BJ (cell line): ENCODE measurements around the gene CWC15. TPM values are rescaled to one million over a fixed set of nuclear protein-coding genes. Genes with fewer than 3 reads are reported as not detected.

Experiments
- CTCF ChIA-PET: fragments of 350-600 bp; formaldehyde crosslinking; extraction: SDS; loops from one replicate; lab custom pipeline; 2021; ENCODE audit warnings: antibody characterized with exemption, inconsistent platforms; lab: Yijun Ruan, JAX
- POLR2A ChIA-PET: fragments of 300-600 bp; sonication (Branson Sonifier 250); formaldehyde crosslinking; extraction: SDS; loops from one replicate; lab custom pipeline; 2021; ENCODE audit warnings: antibody characterized with exemption; lab: Charles Lee
- DNase-seq: peaks from one replicate; pipeline ENCODE4 v3.0.0-alpha.2; 2011; ENCODE audit warnings: low read depth
- H3K27me3 ChIP-seq: 2 replicates; pipeline ENCODE4 v1.6.0; 2011; ENCODE audit warnings: low read length; ENCODE audit not compliant: control insufficient read depth, insufficient read depth
- H3K36me3 ChIP-seq: 2 replicates; pipeline ENCODE4 v1.5.1; 2011; ENCODE audit warnings: low read length; ENCODE audit not compliant: control insufficient read depth, insufficient read depth
- H3K4me3 ChIP-seq: 2 replicates; pipeline ENCODE4 v1.5.1; 2011; ENCODE audit warnings: low read depth, mild to moderate bottlenecking, control low read depth, low read length
- polyA plus RNA-seq: library from polyadenylated mRNA; depleted of rRNA; stranded (reverse); fragments of >200 nt; gene quantifications from 2 replicates; pipeline ENCODE4 v1.2.3, GENCODE V29; 2011
- TF ChIP-seq, protein P1 (sequence below): IDR thresholded peaks from 2 replicates; pipeline ENCODE4 v1.5.1; 2011; ENCODE audit warnings: low read depth, mild to moderate bottlenecking, control low read depth, inconsistent platforms, low read length, moderate library complexity; ENCODE audit not compliant: insufficient read depth

The CWC15 gene
- polyA plus RNA-seq, 1 experiment: 24.9 TPM

DNA sequence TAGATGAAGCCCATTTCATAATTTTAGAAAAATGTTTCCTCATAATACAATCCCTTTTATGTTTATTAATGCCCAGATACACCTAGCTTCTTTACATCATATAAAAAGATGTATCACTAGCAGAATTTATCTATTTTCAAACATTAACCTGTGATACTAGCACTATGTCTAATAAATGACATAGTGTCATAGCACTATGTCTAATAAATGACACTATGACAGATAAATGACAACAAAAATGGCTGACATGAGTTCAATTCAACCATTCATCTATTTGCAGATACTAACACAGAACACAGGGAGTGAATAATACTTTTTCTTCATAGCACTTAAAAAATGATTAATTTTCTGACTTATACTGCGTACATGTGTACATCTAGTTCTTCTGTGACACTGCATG lies 32.3 kb upstream of the CWC15 start:
- CTCF ChIA-PET: no interaction called here

DNA sequence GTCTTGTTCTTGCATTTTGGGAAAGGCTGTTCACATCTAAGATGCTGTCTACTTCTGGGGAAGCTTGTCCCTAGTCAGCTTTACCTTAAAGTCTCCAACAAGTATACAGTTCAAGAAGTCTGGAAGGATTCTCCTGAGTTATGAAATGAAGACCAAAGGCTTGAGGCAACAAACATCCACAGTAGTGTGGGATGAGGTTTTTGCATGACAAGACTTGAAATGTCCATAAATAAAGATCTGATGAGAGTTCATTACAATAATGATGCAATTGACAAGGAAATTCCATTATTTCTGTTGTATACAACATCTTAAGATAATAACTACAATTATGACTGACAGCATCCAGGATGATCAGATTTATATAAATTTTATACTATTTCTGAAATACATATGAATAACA lies 30.4 kb upstream of the CWC15 start:
- POLR2A ChIA-PET: no interaction called here
- TF ChIP-seq, protein P1, sequence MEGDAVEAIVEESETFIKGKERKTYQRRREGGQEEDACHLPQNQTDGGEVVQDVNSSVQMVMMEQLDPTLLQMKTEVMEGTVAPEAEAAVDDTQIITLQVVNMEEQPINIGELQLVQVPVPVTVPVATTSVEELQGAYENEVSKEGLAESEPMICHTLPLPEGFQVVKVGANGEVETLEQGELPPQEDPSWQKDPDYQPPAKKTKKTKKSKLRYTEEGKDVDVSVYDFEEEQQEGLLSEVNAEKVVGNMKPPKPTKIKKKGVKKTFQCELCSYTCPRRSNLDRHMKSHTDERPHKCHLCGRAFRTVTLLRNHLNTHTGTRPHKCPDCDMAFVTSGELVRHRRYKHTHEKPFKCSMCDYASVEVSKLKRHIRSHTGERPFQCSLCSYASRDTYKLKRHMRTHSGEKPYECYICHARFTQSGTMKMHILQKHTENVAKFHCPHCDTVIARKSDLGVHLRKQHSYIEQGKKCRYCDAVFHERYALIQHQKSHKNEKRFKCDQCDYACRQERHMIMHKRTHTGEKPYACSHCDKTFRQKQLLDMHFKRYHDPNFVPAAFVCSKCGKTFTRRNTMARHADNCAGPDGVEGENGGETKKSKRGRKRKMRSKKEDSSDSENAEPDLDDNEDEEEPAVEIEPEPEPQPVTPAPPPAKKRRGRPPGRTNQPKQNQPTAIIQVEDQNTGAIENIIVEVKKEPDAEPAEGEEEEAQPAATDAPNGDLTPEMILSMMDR: no peak
- CTCF ChIA-PET: no interaction called here
- H3K4me3 ChIP-seq: no peak overlapping the region
- no peak for DNase-seq
- H3K36me3 ChIP-seq: no peaks in the 10 kb centered on the region
- H3K27me3 ChIP-seq: no peaks in the 10 kb centered on the region

More for the DNA sequence above, 32.3 kb upstream of the CWC15 start:
- no peak for DNase-seq
- TF ChIP-seq, protein P1: no peak
- H3K4me3 ChIP-seq: no peak overlapping the region
- no peaks in the 10 kb centered on the region for H3K27me3 ChIP-seq
- no peaks in the 10 kb centered on the region for H3K36me3 ChIP-seq
- POLR2A ChIA-PET: no interaction called here

DNA sequence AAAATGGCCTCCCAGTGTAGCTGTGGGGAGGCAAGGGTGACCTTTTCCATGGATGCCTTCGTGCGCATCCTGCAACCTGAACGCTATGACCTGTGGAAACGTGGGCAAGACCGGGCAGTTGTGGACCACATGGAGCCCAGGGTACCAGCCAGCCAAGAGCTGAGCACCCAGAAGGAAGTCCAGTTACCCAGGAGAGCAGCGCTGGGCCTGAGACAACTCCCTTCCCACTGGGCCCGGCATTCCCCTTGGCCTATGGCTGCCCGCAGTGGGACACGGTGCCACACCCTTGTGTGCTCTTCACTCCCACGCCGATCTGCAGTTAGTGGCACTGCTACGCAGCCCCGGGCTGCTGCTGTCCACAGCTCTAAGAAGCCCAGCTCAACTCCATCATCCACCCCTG lies 24.9 kb upstream of the CWC15 start:
- H3K36me3 ChIP-seq: no peaks in the 10 kb centered on the region
- no peaks in the 10 kb centered on the region for H3K27me3 ChIP-seq
- POLR2A ChIA-PET: no interaction called here
- CTCF ChIA-PET: no interaction called here
- DNase-seq: no peak
- H3K4me3 ChIP-seq: no peak overlapping the region
- TF ChIP-seq, protein P1: no peak

DNA sequence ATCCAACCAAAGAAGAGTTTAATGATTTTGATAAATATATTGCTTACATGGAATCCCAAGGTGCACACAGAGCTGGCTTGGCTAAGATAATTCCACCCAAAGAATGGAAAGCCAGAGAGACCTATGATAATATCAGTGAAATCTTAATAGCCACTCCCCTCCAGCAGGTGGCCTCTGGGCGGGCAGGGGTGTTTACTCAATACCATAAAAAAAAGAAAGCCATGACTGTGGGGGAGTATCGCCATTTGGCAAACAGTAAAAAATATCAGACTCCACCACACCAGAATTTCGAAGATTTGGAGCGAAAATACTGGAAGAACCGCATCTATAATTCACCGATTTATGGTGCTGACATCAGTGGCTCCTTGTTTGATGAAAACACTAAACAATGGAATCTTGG lies 24.1 kb upstream of the CWC15 start:
- no peak for DNase-seq
- Histone ChIP-seq H3K27me3 (no peaks in the 10 kb centered on the region), H3K36me3 (no peaks in the 10 kb centered on the region), H3K4me3 (no peak overlapping the region)
- TF ChIP-seq, protein P1: no peak
- ChIA-PET CTCF (no interaction called here), POLR2A (no interaction called here)

DNA sequence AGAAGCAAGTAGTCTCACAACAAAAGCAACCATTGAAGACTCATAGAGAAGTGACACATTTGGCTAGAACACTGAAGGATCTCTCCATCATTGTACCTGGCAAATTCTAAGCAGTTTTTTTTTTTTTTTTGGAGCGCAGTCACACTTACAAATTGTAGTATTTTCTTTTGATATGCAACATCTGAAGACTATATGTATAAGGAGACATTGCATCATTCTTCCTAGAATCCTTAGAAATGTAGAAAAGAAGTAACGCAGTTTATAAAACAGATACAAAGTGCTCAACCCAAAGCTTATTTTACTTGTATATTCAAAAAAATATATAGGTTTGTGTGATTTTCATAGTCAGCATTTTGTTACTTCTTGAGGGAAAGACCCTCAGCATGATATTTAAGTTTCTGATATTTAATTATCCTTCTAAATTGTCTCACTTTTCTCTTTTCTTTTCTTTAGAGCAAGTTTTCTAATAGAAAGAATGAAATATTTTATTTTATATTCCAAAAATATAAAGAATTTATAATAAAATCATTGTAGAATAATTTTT lies 20.1 kb upstream of the CWC15 start:
- Histone ChIP-seq H3K27me3 (no peaks in the 10 kb centered on the region), H3K4me3 (no peak overlapping the region), H3K36me3 (no peaks in the 10 kb centered on the region)
- TF ChIP-seq, protein P1: no peak
- ChIA-PET POLR2A (no interaction called here), CTCF (interaction anchor here (0.6 kb wide), 1 partner anchor 473 kb away, joined by 3 read pairs; no protein-coding TSS in a partner anchor)
- DNase-seq: no peak
